SK-N-SH (cell line): Measurements from ENCODE around the gene MEIS2. TPM values are rescaled to one million over a fixed set of nuclear protein-coding genes. Genes with fewer than 3 reads are reported as not detected.

ENCODE experiments used
- CTCF ChIA-PET: fragments of 300-600, 350-600 bp; formaldehyde crosslinking; extraction: SDS; loops from one replicate; lab custom pipeline; 2021; lab: Yijun Ruan, JAX
- POLR2A ChIA-PET: fragments of 350-600 bp; sonication (Branson Sonifier 250); formaldehyde crosslinking; extraction: SDS; loops from one replicate; lab custom pipeline; 2020; ENCODE audit warnings: antibody characterized with exemption, inconsistent platforms; lab: Yijun Ruan, JAX
- DNase-seq: peaks from one replicate; pipeline ENCODE4 v3.0.0; 2012
- H2AFZ ChIP-seq: fragments of 200-600 bp; sonication (generic); 2 replicates; pipeline ENCODE4 v1.8.1; 2016; ENCODE audit warnings: antibody characterized with exemption, mild to moderate bottlenecking, low read depth
- H3F3A ChIP-seq: fragments of 200-600 bp; sonication (generic); replicated peaks from 2 replicates; pipeline ENCODE3; 2016; ENCODE audit warnings: antibody characterized with exemption, mild to moderate bottlenecking; ENCODE audit not compliant: insufficient read depth
- H3K27ac ChIP-seq, 2 experiments: fragments of 200-500 bp in 1 of 2; fragments of 200-600 bp in 1 of 2; sonication (Bioruptor generic) in 1 of 2; sonication (generic), shearing (Covaris generic) in 1 of 2; 2 replicates each; pipeline versions ENCODE4 v1.5.1 to v1.6.1; 2014 to 2016; ENCODE audit warnings: low read depth in 2 of 2, inconsistent platforms in 1 of 2, low read length in 1 of 2, mild to moderate bottlenecking in 1 of 2, mixed read lengths in 1 of 2
- H3K27me3 ChIP-seq: fragments of 200-600 bp; sonication (generic), shearing (Covaris generic); 2 replicates; pipeline ENCODE4 v1.6.1; 2016; ENCODE audit warnings: mixed run types; ENCODE audit not compliant: insufficient read depth
- H3K36me3 ChIP-seq, 2 experiments: fragments of 200-500 bp in 1 of 2; fragments of 200-600 bp in 1 of 2; sonication (Bioruptor generic) in 1 of 2; sonication (generic) in 1 of 2; replicated peaks in 1 of 2; 2 replicates each; pipeline versions ENCODE3 to v1.5.1; 2014 to 2016; ENCODE audit warnings: low read length in 1 of 2, mild to moderate bottlenecking in 1 of 2; ENCODE audit not compliant: insufficient read depth in 2 of 2, control insufficient read depth in 1 of 2
- H3K4me1 ChIP-seq, 2 experiments: fragments of 200-500 bp in 1 of 2; fragments of 200-600 bp in 1 of 2; sonication (Bioruptor generic) in 1 of 2; sonication (generic), shearing (Covaris generic) in 1 of 2; 2 replicates each; pipeline versions ENCODE4 v1.5.1 to v1.6.1; 2014 to 2016; ENCODE audit warnings: low read depth in 1 of 2, low read length in 1 of 2, mixed run types in 1 of 2; ENCODE audit not compliant: insufficient read depth in 2 of 2, control insufficient read depth in 1 of 2
- H3K4me2 ChIP-seq: fragments of 200-600 bp; sonication (generic), shearing (Covaris generic); 2 replicates; pipeline ENCODE4 v1.6.1; 2017; ENCODE audit warnings: mixed run types
- H3K4me3 ChIP-seq, 2 experiments: fragments of 200-500 bp in 1 of 2; fragments of 200-600 bp in 1 of 2; sonication (Bioruptor generic) in 1 of 2; sonication (generic), shearing (Covaris generic) in 1 of 2; 2 replicates each; pipeline versions ENCODE4 v1.5.1 to v1.8.1; 2014 to 2016; ENCODE audit warnings: low read depth in 2 of 2, inconsistent platforms in 1 of 2, low read length in 1 of 2, mild to moderate bottlenecking in 1 of 2, mixed read lengths in 1 of 2, moderate library complexity in 1 of 2
- H3K79me2 ChIP-seq: fragments of 200-600 bp; sonication (generic); 2 replicates; pipeline ENCODE4 v1.8.1; 2017; ENCODE audit warnings: mild to moderate bottlenecking; ENCODE audit not compliant: insufficient read depth
- H3K9ac ChIP-seq: fragments of 200-600 bp; sonication (generic); 2 replicates; pipeline ENCODE4 v1.6.1; 2017; ENCODE audit warnings: mixed run types
- H3K9me2 ChIP-seq: fragments of 200-600 bp; sonication (generic); 2 replicates; pipeline ENCODE4 v1.6.1; 2017; ENCODE audit warnings: mixed run types
- H3K9me3 ChIP-seq: fragments of 200-600 bp; sonication (generic); 2 replicates; pipeline ENCODE4 v1.6.1; 2017; ENCODE audit warnings: mixed run types, mild to moderate bottlenecking, moderate library complexity
- H4K20me1 ChIP-seq: fragments of 200-600 bp; sonication (generic); 2 replicates; pipeline ENCODE4 v1.6.1; 2017; ENCODE audit warnings: mild to moderate bottlenecking, mixed run types; ENCODE audit not compliant: insufficient read depth
- EZH2phosphoT487 ChIP-seq: fragments of 200-600 bp; sonication (generic); IDR thresholded peaks from 2 replicates; pipeline ENCODE4 v1.6.1; 2017; ENCODE audit warnings: low read depth, mixed run types, mild to moderate bottlenecking, antibody characterized with exemption, moderate library complexity, borderline replicate concordance
- FOSL2 ChIP-seq: IDR thresholded peaks from 2 replicates; pipeline ENCODE4 v1.4.0; 2012; ENCODE audit warnings: low read depth, mild to moderate bottlenecking, moderate library complexity, borderline replicate concordance
- FOXJ3 ChIP-seq: sonication (generic); formaldehyde crosslinking; IDR thresholded peaks from 2 replicates; pipeline ENCODE4 v1.5.1; 2020; ENCODE audit warnings: mild to moderate bottlenecking, missing genetic modification reagents
- FOXM1 ChIP-seq: IDR thresholded peaks from 2 replicates; pipeline ENCODE4 v1.4.0; 2012; ENCODE audit warnings: low read depth, mild to moderate bottlenecking
- GABPA ChIP-seq: IDR thresholded peaks from 2 replicates; pipeline ENCODE4 v1.4.0; 2012; ENCODE audit warnings: low read depth, mild to moderate bottlenecking
- JUND ChIP-seq: IDR thresholded peaks from 2 replicates; pipeline ENCODE4 v1.4.0; 2012
- MXI1 ChIP-seq: IDR thresholded peaks from 2 replicates; pipeline ENCODE4 v1.6.1; 2012; ENCODE audit warnings: mild to moderate bottlenecking, low read depth, low read length, improper control_type of control experiment
- NFIC ChIP-seq: IDR thresholded peaks from 2 replicates; pipeline ENCODE4 v1.4.0; 2012; ENCODE audit warnings: borderline replicate concordance
- POLR2AphosphoS5 ChIP-seq: IDR thresholded peaks from 2 replicates; pipeline ENCODE4 v1.6.1; 2012; ENCODE audit warnings: low read depth, low read length
- RFX5 ChIP-seq: IDR thresholded peaks from 2 replicates; pipeline ENCODE4 v1.6.1; 2012; ENCODE audit warnings: mild to moderate bottlenecking, improper control_type of control experiment, low read length
- RXRA ChIP-seq: IDR thresholded peaks from 2 replicates; pipeline ENCODE4 v1.4.0; 2012; ENCODE audit warnings: low read depth, mild to moderate bottlenecking, borderline replicate concordance
- SIN3A ChIP-seq: IDR thresholded peaks from 2 replicates; pipeline ENCODE4 v1.6.1; 2012; ENCODE audit warnings: low read depth, mild to moderate bottlenecking, low read length, moderate library complexity, borderline replicate concordance
- TCF12 ChIP-seq: IDR thresholded peaks from 2 replicates; pipeline ENCODE4 v1.4.0; 2012
- TEAD4 ChIP-seq: IDR thresholded peaks from 2 replicates; pipeline ENCODE4 v1.4.0; 2012; ENCODE audit warnings: mild to moderate bottlenecking, borderline replicate concordance; ENCODE audit not compliant: insufficient read depth
- USF1 ChIP-seq: IDR thresholded peaks from 2 replicates; pipeline ENCODE4 v1.4.0; 2012; ENCODE audit warnings: low read depth, borderline replicate concordance
- YY1 ChIP-seq: IDR thresholded peaks from 2 replicates; pipeline ENCODE4 v1.4.0; 2012; ENCODE audit warnings: low read depth, mild to moderate bottlenecking
- ZBTB33 ChIP-seq: IDR thresholded peaks from 2 replicates; pipeline ENCODE4 v1.4.0; 2012; ENCODE audit warnings: low read depth, borderline replicate concordance
- polyA plus RNA-seq, 3 experiments: library from polyadenylated mRNA; depleted of rRNA; stranded (reverse); fragments of >200 nt; gene quantifications; 2 replicates each; pipeline ENCODE4 v1.2.3, GENCODE V29; 2012
- TF ChIP-seq, protein P1 (sequence below): IDR thresholded peaks from 2 replicates; pipeline ENCODE4 v1.4.0; 2012; ENCODE audit warnings: low read depth
- TF ChIP-seq, protein P2 (sequence below): fragments of 200-600 bp; sonication (generic); IDR thresholded peaks from 2 replicates; pipeline ENCODE4 v1.6.1; 2017; ENCODE audit warnings: antibody characterized with exemption, mild to moderate bottlenecking, moderate library complexity
- TF ChIP-seq, protein P3 (sequence below): fragments of 150-350 bp; IDR thresholded peaks from 2 replicates; pipeline ENCODE4 v1.6.1; 2016; ENCODE audit warnings: mild to moderate bottlenecking, low read depth, low read length
- TF ChIP-seq, protein P4 (sequence below): fragments of 150-350 bp; IDR thresholded peaks from 2 replicates; pipeline ENCODE4 v1.6.1; 2017; ENCODE audit warnings: antibody characterized with exemption, low read length, low read depth, borderline replicate concordance
- TF ChIP-seq, protein P5 (sequence below): IDR thresholded peaks from 2 replicates; pipeline ENCODE4; 2012

The MEIS2 gene
- polyA plus RNA-seq, 1 of the 3 experiments (the other 2 are of a cell fraction), result 146 TPM

- Histone ChIP-seq H3K79me2 (peaks cover 97% of the 10 kb centered on the region), H3K4me2 (no peak overlapping the region), H2AFZ (no peak overlapping the region), H3K4me3 (no peak overlapping the region), H3K9me2 (no peaks in the 10 kb centered on the region), H4K20me1 (peaks cover 45% of the 10 kb centered on the region), H3K9ac (no peak overlapping the region), H3K27ac (peak overlapping the region; percentile 11 to 60), H3K9me3 (no peaks in the 10 kb centered on the region; the same call in 1 of the 2 replicates), H3K36me3 (peaks cover 87 to 93% of the 10 kb centered on the region in 2 experiments)
- ChIA-PET POLR2A (no interaction called here), CTCF (no interaction called here)
- TF ChIP-seq, protein P1, sequence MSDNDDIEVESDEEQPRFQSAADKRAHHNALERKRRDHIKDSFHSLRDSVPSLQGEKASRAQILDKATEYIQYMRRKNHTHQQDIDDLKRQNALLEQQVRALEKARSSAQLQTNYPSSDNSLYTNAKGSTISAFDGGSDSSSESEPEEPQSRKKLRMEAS, result 0 out of 2 replicates have a peak, but pooled peaks have one; percentile 14
- TF ChIP-seq, protein P2, sequence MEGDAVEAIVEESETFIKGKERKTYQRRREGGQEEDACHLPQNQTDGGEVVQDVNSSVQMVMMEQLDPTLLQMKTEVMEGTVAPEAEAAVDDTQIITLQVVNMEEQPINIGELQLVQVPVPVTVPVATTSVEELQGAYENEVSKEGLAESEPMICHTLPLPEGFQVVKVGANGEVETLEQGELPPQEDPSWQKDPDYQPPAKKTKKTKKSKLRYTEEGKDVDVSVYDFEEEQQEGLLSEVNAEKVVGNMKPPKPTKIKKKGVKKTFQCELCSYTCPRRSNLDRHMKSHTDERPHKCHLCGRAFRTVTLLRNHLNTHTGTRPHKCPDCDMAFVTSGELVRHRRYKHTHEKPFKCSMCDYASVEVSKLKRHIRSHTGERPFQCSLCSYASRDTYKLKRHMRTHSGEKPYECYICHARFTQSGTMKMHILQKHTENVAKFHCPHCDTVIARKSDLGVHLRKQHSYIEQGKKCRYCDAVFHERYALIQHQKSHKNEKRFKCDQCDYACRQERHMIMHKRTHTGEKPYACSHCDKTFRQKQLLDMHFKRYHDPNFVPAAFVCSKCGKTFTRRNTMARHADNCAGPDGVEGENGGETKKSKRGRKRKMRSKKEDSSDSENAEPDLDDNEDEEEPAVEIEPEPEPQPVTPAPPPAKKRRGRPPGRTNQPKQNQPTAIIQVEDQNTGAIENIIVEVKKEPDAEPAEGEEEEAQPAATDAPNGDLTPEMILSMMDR, result no peak
- no peak for TF ChIP-seq FOXJ3 (CRISPR knock-in tag)
- TF ChIP-seq TEAD4, result peak; percentile 61; the same call in 1 of the 2 replicates
- TF ChIP-seq POLR2AphosphoS5, result no peak
- TF ChIP-seq FOXM1, result no peak
- no peak for TF ChIP-seq USF1
- no peak for TF ChIP-seq ZBTB33
- TF ChIP-seq RXRA, result 0 out of 2 replicates have a peak, but pooled peaks have one; percentile 14
- TF ChIP-seq SIN3A, result no peak
- no peak for TF ChIP-seq FOSL2
- no peak for TF ChIP-seq RFX5
- TF ChIP-seq JUND, result no peak
- TF ChIP-seq, protein P3, sequence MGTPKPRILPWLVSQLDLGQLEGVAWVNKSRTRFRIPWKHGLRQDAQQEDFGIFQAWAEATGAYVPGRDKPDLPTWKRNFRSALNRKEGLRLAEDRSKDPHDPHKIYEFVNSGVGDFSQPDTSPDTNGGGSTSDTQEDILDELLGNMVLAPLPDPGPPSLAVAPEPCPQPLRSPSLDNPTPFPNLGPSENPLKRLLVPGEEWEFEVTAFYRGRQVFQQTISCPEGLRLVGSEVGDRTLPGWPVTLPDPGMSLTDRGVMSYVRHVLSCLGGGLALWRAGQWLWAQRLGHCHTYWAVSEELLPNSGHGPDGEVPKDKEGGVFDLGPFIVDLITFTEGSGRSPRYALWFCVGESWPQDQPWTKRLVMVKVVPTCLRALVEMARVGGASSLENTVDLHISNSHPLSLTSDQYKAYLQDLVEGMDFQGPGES, result no peak
- TF ChIP-seq GABPA, result no peak
- no peak for TF ChIP-seq YY1
- TF ChIP-seq MXI1, result no peak
- TF ChIP-seq TCF12, result peak; percentile 43; the same call in 1 of the 2 replicates
- no peak for TF ChIP-seq NFIC
- TF ChIP-seq, protein P4, sequence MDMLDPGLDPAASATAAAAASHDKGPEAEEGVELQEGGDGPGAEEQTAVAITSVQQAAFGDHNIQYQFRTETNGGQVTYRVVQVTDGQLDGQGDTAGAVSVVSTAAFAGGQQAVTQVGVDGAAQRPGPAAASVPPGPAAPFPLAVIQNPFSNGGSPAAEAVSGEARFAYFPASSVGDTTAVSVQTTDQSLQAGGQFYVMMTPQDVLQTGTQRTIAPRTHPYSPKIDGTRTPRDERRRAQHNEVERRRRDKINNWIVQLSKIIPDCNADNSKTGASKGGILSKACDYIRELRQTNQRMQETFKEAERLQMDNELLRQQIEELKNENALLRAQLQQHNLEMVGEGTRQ, result no peak
- TF ChIP-seq, protein P5, sequence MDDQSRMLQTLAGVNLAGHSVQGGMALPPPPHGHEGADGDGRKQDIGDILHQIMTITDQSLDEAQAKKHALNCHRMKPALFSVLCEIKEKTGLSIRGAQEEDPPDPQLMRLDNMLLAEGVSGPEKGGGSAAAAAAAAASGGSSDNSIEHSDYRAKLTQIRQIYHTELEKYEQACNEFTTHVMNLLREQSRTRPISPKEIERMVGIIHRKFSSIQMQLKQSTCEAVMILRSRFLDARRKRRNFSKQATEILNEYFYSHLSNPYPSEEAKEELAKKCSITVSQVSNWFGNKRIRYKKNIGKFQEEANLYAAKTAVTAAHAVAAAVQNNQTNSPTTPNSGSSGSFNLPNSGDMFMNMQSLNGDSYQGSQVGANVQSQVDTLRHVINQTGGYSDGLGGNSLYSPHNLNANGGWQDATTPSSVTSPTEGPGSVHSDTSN, result 0 out of 2 replicates have a peak, but pooled peaks have one; percentile 24
- no peak for TF ChIP-seq EZH2phosphoT487
- TF ChIP-seq, all 33 proteins: peak for 5
- Histone ChIP-seq H3K4me1 (peaks cover 5 to 19% of the 10 kb centered on the region in 2 experiments; a peak in 3 of 4 replicates), H3F3A (peaks cover 17% of the 10 kb centered on the region), H3K27me3 (no peaks in the 10 kb centered on the region)
- no peak for DNase-seq
Observed at GRCh38 chr15:37046876-37047614, 53.3 kb downstream of the MEIS2 start.
